ENCODE results near the gene FBLN7.

DNA sequence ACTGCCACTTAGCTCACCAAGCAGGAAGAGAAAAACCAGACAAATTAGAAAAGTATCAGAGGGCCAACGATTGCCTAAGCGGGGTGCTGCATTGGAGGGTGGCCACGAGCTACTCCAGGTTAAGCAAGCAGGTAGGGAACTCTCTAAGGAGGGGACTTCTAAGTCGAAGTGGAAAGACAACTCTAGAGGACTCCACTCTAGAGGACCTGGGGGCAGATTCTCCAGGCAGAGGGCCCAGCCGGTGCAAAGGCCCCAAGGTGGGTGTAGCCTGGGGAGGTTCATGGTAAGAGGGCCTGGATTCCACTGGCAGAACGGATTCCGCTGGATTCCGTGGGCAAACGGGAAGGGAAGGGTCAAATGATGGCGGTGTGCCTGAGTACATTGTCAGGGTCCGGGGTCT is 12.7 kb downstream of the FBLN7 start:
- TF ChIP-seq, protein P1, sequence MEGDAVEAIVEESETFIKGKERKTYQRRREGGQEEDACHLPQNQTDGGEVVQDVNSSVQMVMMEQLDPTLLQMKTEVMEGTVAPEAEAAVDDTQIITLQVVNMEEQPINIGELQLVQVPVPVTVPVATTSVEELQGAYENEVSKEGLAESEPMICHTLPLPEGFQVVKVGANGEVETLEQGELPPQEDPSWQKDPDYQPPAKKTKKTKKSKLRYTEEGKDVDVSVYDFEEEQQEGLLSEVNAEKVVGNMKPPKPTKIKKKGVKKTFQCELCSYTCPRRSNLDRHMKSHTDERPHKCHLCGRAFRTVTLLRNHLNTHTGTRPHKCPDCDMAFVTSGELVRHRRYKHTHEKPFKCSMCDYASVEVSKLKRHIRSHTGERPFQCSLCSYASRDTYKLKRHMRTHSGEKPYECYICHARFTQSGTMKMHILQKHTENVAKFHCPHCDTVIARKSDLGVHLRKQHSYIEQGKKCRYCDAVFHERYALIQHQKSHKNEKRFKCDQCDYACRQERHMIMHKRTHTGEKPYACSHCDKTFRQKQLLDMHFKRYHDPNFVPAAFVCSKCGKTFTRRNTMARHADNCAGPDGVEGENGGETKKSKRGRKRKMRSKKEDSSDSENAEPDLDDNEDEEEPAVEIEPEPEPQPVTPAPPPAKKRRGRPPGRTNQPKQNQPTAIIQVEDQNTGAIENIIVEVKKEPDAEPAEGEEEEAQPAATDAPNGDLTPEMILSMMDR (conservative IDR thresholded peaks at IDR 0.05): no peak
- no peak for TF ChIP-seq EZH2 (IDR thresholded peaks at IDR 0.05; ENCODE audit: low read depth)

Measured in PC-9 (cell line).